HEK293 (cell line): Measurements from ENCODE around the gene OR10A5.

Source experiments
- CTCF ChIA-PET: fragments of 350-600 bp; formaldehyde crosslinking; extraction: SDS; loops from one replicate; lab custom pipeline; 2021; ENCODE audit warnings: antibody characterized with exemption; lab: Yijun Ruan, JAX
- POLR2A ChIA-PET: fragments of 300-600 bp; formaldehyde crosslinking; extraction: SDS; loops from one replicate; lab custom pipeline; 2020; ENCODE audit warnings: antibody characterized with exemption, inconsistent platforms; lab: Yijun Ruan, JAX
- H3K27ac ChIP-seq: fragments of 200-500 bp; sonication (Bioruptor generic); 2 replicates; pipeline ENCODE4 v1.5.1; 2014; ENCODE audit warnings: low read depth, low read length, control low read depth, inconsistent platforms; ENCODE audit errors: extremely low read depth
- H3K36me3 ChIP-seq, 2 experiments: fragments of 200-500 bp in 1 of 2; sonication (Bioruptor generic) in 1 of 2; 1 replicate in 1 of 2; 2 replicates in 1 of 2; pipeline ENCODE4 v1.5.1; 2014 to 2017; ENCODE audit warnings: inconsistent platforms in 2 of 2, low read length in 2 of 2; ENCODE audit not compliant: control insufficient read depth in 2 of 2, insufficient read depth in 1 of 2
- H3K4me1 ChIP-seq: fragments of 200-500 bp; sonication (Bioruptor generic); 2 replicates; pipeline ENCODE4 v1.5.1; 2014; ENCODE audit warnings: mild to moderate bottlenecking, low read length, inconsistent platforms; ENCODE audit not compliant: control insufficient read depth, insufficient read depth
- H3K4me3 ChIP-seq: 2 replicates; pipeline ENCODE4 v1.5.1; 2011; ENCODE audit warnings: low read depth, mild to moderate bottlenecking, control low read depth, low read length, moderate library complexity
- H3K9me3 ChIP-seq: fragments of 200-500 bp; sonication (Bioruptor generic); 2 replicates; pipeline ENCODE4 v1.5.1; 2014; ENCODE audit warnings: low read depth, low read length, inconsistent platforms; ENCODE audit not compliant: control insufficient read depth, insufficient read depth
- GFI1B ChIP-seq: fragments of 450-650 bp; formaldehyde crosslinking; IDR thresholded peaks from 2 replicates; pipeline ENCODE4 v1.5.1; 2016; ENCODE audit warnings: missing biosample characterization, missing genetic modification characterization
- GLI4 ChIP-seq: fragments of 450-650 bp; formaldehyde crosslinking; IDR thresholded peaks from 2 replicates; pipeline ENCODE4 v1.5.1; 2016; ENCODE audit warnings: missing biosample characterization, missing genetic modification characterization
- HOXA7 ChIP-seq: sonication (generic); formaldehyde crosslinking; IDR thresholded peaks from 2 replicates; pipeline ENCODE4 v1.8.1; 2022; ENCODE audit warnings: missing genetic modification reagents, borderline replicate concordance
- HOXD13 ChIP-seq: sonication (generic); formaldehyde crosslinking; IDR thresholded peaks from 2 replicates; pipeline ENCODE4 v1.8.0; 2022; ENCODE audit warnings: missing genetic modification reagents, borderline replicate concordance
- KLF8 ChIP-seq: fragments of 450-650 bp; formaldehyde crosslinking; IDR thresholded peaks from 2 replicates; pipeline ENCODE4 v1.5.1; 2016; ENCODE audit warnings: missing biosample characterization, missing genetic modification characterization
- PRDM1 ChIP-seq: fragments of 450-650 bp; formaldehyde crosslinking; IDR thresholded peaks from 2 replicates; pipeline ENCODE4; 2016; ENCODE audit warnings: missing biosample characterization, missing genetic modification characterization
- ZBTB8A ChIP-seq: fragments of 450-650 bp; formaldehyde crosslinking; IDR thresholded peaks from 2 replicates; pipeline ENCODE4 v1.5.1; 2016; ENCODE audit warnings: missing biosample characterization, missing genetic modification characterization
- ZEB2 ChIP-seq: fragments of 450-650 bp; formaldehyde crosslinking; IDR thresholded peaks from 2 replicates; pipeline ENCODE4 v1.5.1; 2016; ENCODE audit warnings: missing biosample characterization, missing genetic modification characterization
- ZNF138 ChIP-seq: fragments of 450-650 bp; formaldehyde crosslinking; IDR thresholded peaks from 2 replicates; pipeline ENCODE4 v1.5.1; 2016; ENCODE audit warnings: missing biosample characterization, missing genetic modification characterization, borderline replicate concordance
- ZNF18 ChIP-seq: fragments of 450-650 bp; formaldehyde crosslinking; IDR thresholded peaks from 2 replicates; pipeline ENCODE4 v1.5.1; 2016; ENCODE audit warnings: missing biosample characterization, missing genetic modification characterization
- ZNF2 ChIP-seq: fragments of 450-650 bp; formaldehyde crosslinking; IDR thresholded peaks from 2 replicates; pipeline ENCODE4 v1.5.1; 2016; ENCODE audit warnings: missing biosample characterization, missing genetic modification characterization
- ZNF239 ChIP-seq: fragments of 450-650 bp; formaldehyde crosslinking; IDR thresholded peaks from 2 replicates; pipeline ENCODE4 v1.5.1; 2016; ENCODE audit warnings: missing biosample characterization, missing genetic modification characterization
- ZNF26 ChIP-seq: fragments of 450-650 bp; formaldehyde crosslinking; IDR thresholded peaks from 2 replicates; pipeline ENCODE4 v1.5.1; 2016; ENCODE audit warnings: missing biosample characterization, missing genetic modification characterization
- ZNF274 ChIP-seq, 2 experiments: fragments of 200-500 bp in 1 of 2; fragments of 450-650 bp in 1 of 2; sonication (Bioruptor generic) in 1 of 2; formaldehyde crosslinking in 1 of 2; IDR thresholded peaks; 2 replicates each; pipeline versions ENCODE4 v1.5.1 to v1.6.1; 2014 to 2016; ENCODE audit warnings: borderline replicate concordance in 1 of 2, inconsistent platforms in 1 of 2, low read length in 1 of 2, missing biosample characterization in 1 of 2, missing genetic modification characterization in 1 of 2
- ZNF548 ChIP-seq: fragments of 450-650 bp; formaldehyde crosslinking; IDR thresholded peaks from 2 replicates; pipeline ENCODE4 v1.5.1; 2016; ENCODE audit warnings: missing biosample characterization, missing genetic modification characterization
- ZNF558 ChIP-seq: fragments of 450-650 bp; formaldehyde crosslinking; IDR thresholded peaks from 2 replicates; pipeline ENCODE4 v1.5.1; 2016; ENCODE audit warnings: missing biosample characterization, missing genetic modification characterization
- ZNF600 ChIP-seq: fragments of 450-650 bp; formaldehyde crosslinking; IDR thresholded peaks from 2 replicates; pipeline ENCODE4 v1.5.1; 2016; ENCODE audit warnings: missing biosample characterization, missing genetic modification characterization
- ZNF645 ChIP-seq: fragments of 450-650 bp; formaldehyde crosslinking; IDR thresholded peaks from 2 replicates; pipeline ENCODE4; 2016; ENCODE audit warnings: missing biosample characterization, missing genetic modification characterization
- ZNF660 ChIP-seq: fragments of 450-650 bp; IDR thresholded peaks from 2 replicates; pipeline ENCODE4 v1.5.1; 2018; ENCODE audit warnings: missing biosample characterization, mild to moderate bottlenecking, missing genetic modification characterization
- ZNF677 ChIP-seq: fragments of 450-650 bp; IDR thresholded peaks from 2 replicates; pipeline ENCODE4 v1.5.0; 2018; ENCODE audit warnings: missing biosample characterization, mild to moderate bottlenecking, missing genetic modification characterization, moderate library complexity
- ZNF837 ChIP-seq: fragments of 450-650 bp; formaldehyde crosslinking; IDR thresholded peaks from 2 replicates; pipeline ENCODE4 v1.5.1; 2016; ENCODE audit warnings: missing biosample characterization, missing genetic modification characterization

The OR10A5 gene

GRCh38 chr11:6825231-6825744 is 20.2 kb upstream of the OR10A5 start (continued):
- no peak for TF ChIP-seq ZNF26 (tag by site-specific recombination)
- TF ChIP-seq HOXA7 (CRISPR knock-in tag), result no peak
- peak; percentile 58; the same call in 1 of the 2 replicates for TF ChIP-seq ZNF600 (tag by site-specific recombination)
- no peak for TF ChIP-seq ZNF18 (tag by site-specific recombination)
- no peak for TF ChIP-seq ZNF558 (tag by site-specific recombination)
- TF ChIP-seq HOXD13, result no peak

GRCh38 chr11:6828103-6828502 is 17.4 kb upstream of the OR10A5 start:
- no peaks in the 10 kb centered on the region for H3K4me1 ChIP-seq
- no peak for TF ChIP-seq ZNF677
- TF ChIP-seq ZNF2 (tag by site-specific recombination), result no peak
- TF ChIP-seq ZNF645 (tag by site-specific recombination), result no peak
- no peak for TF ChIP-seq KLF8
- TF ChIP-seq ZEB2 (tag by site-specific recombination), result no peak
- no peak for TF ChIP-seq ZNF138 (tag by site-specific recombination)
- no peak for TF ChIP-seq ZBTB8A (tag by site-specific recombination)
- TF ChIP-seq GFI1B (tag by site-specific recombination), result no peak
- TF ChIP-seq, all 188 proteins: peak for 0
- Histone ChIP-seq H3K9me3 (no peaks in the 10 kb centered on the region), H3K27ac (no peak overlapping the region), H3K4me3 (no peak overlapping the region), H3K36me3 (no peaks in the 10 kb centered on the region)
- ChIA-PET CTCF (no interaction called here), POLR2A (no interaction called here)

- ChIA-PET POLR2A (no interaction called here), CTCF (interaction anchor here (0.6 to 1.7 kb wide), 3 partner anchors 21 to 75 kb away, joined by 3 to 9 read pairs (median 4); no protein-coding TSS in a partner anchor)
- H3K27ac ChIP-seq, result no peak overlapping the region
- H3K36me3 ChIP-seq, result no peaks in the 10 kb centered on the region
- H3K9me3 ChIP-seq, result no peaks in the 10 kb centered on the region
- TF ChIP-seq ZNF239, result no peak
- TF ChIP-seq PRDM1 (tag by site-specific recombination), result no peak
- no peak for TF ChIP-seq ZNF548 (tag by site-specific recombination)
- no peak for TF ChIP-seq ZNF660 (tag by site-specific recombination)
- no peak for TF ChIP-seq ZEB2 (tag by site-specific recombination)
- TF ChIP-seq ZNF837 (tag by site-specific recombination), result no peak
- TF ChIP-seq GLI4 (tag by site-specific recombination), result no peak
- TF ChIP-seq ZNF274 (IDR thresholded peaks at IDR 0.05; ENCODE audit: low read length), result no peak
- no peak for TF ChIP-seq ZNF274 (tag by site-specific recombination; IDR thresholded peaks at IDR 0.05; ENCODE audit: borderline replicate concordance)
- H3K4me3 ChIP-seq, result no peak overlapping the region
- H3K4me1 ChIP-seq, result no peaks in the 10 kb centered on the region
Measured at GRCh38 chr11:6833356-6833755, 12.1 kb upstream of the OR10A5 start.
